Stimulated activated CD4-positive, alpha-beta T cell treated with anti-CD3 and anti-CD28 coated beads, TNF-alpha, amount 100 ng/mL, for 48 hours (primary cell): ENCODE data around the gene CBLB.
A peak's percentile ranks its signal among the peaks of the same experiment; 100 is the strongest.

ENCODE experiments used
- DNase-seq, 3 donors: peaks; one replicate each; pipeline ENCODE4 v3.0.0-alpha.2; 2020; ENCODE audit warnings: low read depth in 3 of 3

Gene CBLB

GRCh38 chr3:105868742-105869530 lies at the start of gene CBLB:
TSS of gene CBLB (minus strand) at chr3:105869012. CDS start at chr3:105867577, 1,435 bp downstream.
- peak; percentile 59 to 76 (median 73) for DNase-seq

GRCh38 chr3:105916767-105917166 lies 48.0 kb upstream of the CBLB start:
- DNase-seq = no peak

GRCh38 chr3:105915524-105915923 lies 46.7 kb upstream of the CBLB start:
- DNase-seq = no peak

- DNase-seq = no peak
Observed at GRCh38 chr3:105913616-105914015, 44.8 kb upstream of the CBLB start.

GRCh38 chr3:105912891-105913290 lies 44.1 kb upstream of the CBLB start:
- DNase-seq = no peak

- no peak for DNase-seq
Observed at GRCh38 chr3:105911496-105911895, 42.7 kb upstream of the CBLB start.

GRCh38 chr3:105907777-105908176 lies 39.0 kb upstream of the CBLB start:
- no peak for DNase-seq

GRCh38 chr3:105906836-105907235 lies 38.0 kb upstream of the CBLB start:
- no peak for DNase-seq

- no peak for DNase-seq
Observed at GRCh38 chr3:105906345-105906744, 37.5 kb upstream of the CBLB start.

GRCh38 chr3:105905328-105905727 lies 36.5 kb upstream of the CBLB start:
- DNase-seq = no peak

GRCh38 chr3:105904678-105905284 lies 36.0 kb upstream of the CBLB start:
- DNase-seq = no peak

GRCh38 chr3:105904251-105904650 lies 35.4 kb upstream of the CBLB start:
- DNase-seq = no peak

- DNase-seq = no peak
Observed at GRCh38 chr3:105899516-105899915, 30.7 kb upstream of the CBLB start.

GRCh38 chr3:105891101-105891500 lies 22.3 kb upstream of the CBLB start:
- DNase-seq = no peak

- DNase-seq = no peak
Observed at GRCh38 chr3:105888621-105889579, 20.1 kb upstream of the CBLB start.

- no peak for DNase-seq
Observed at GRCh38 chr3:105885256-105885655, 16.4 kb upstream of the CBLB start.

GRCh38 chr3:105883798-105884377 lies 15.1 kb upstream of the CBLB start:
- DNase-seq = no peak

GRCh38 chr3:105880681-105881290 lies 12.0 kb upstream of the CBLB start:
- no peak for DNase-seq

- no peak for DNase-seq
Observed at GRCh38 chr3:105878061-105878460, 9.2 kb upstream of the CBLB start.

GRCh38 chr3:105877336-105877910 lies 8.6 kb upstream of the CBLB start:
- no peak for DNase-seq

- no peak for DNase-seq
Observed at GRCh38 chr3:105876780-105877327, 8.0 kb upstream of the CBLB start.
